Measurements from ENCODE around the gene PITX2. TPM values are rescaled to one million over a fixed set of nuclear protein-coding genes. Genes with fewer than 3 reads are reported as not detected.

PITX2 gene
- total and polyA plus RNA-seq, 2 of the 13 experiments (the other 11 are each of a cell fraction or from before 2014, with no cell fraction given): not detected

DNA sequence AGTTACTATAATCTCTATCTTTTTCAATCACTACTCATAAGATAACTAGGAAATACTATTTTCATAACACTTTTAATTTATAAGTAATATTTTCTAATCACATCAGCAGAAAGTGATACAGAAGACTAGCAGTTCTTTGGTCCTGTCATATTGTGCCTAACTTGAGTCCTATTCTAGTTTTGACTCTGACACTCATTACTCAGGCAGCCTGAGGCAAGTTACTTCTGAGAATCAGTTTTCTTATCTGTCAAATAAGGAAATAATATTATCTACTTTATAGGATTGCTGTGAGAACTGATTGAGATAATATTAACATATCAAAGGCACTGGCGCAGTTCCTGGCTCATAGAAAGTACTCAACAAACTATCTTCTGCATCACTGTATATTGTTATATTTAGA is 17.8 kb downstream of the PITX2 start:
- Histone ChIP-seq H4K20me1 (ENCODE audit: insufficient read depth, low read length) (no peaks in the 10 kb centered on the region), H3K27ac (ENCODE audit: extremely low read length, insufficient read depth, low read length) (no peak overlapping the region), H3K9ac (ENCODE audit: insufficient read depth, low read depth, low read length) (no peak overlapping the region), H3K79me2 (ENCODE audit: insufficient read depth, low read length) (no peaks in the 10 kb centered on the region), H3K9me3 (ENCODE audit: low read length) (no peaks in the 10 kb centered on the region), H3K4me3 (replicated peaks in 1 of 3; ENCODE audit: insufficient read depth in 1 of 3, low read depth in 2 of 3, low read length in 3 of 3) (no peak overlapping the region), H3K4me1 (ENCODE audit: insufficient read depth, low read length) (no peaks in the 10 kb centered on the region), H3K4me2 (ENCODE audit: low read depth, low read length) (no peak overlapping the region), H3K36me3 (replicated peaks in 1 of 2; ENCODE audit: control insufficient read depth in 1 of 2, insufficient read depth in 2 of 2, low read length in 2 of 2) (no peaks in the 10 kb centered on the region), H2AFZ (ENCODE audit: low read length) (no peak overlapping the region), H3K27me3 (ENCODE audit: control insufficient read depth in 1 of 2, insufficient read depth in 2 of 2, low read length in 2 of 2) (peaks cover 0 to 5% of the 10 kb centered on the region in 2 experiments; a peak in 2 of 5 replicates)
- ChIA-PET POLR2A (no interaction called here), CTCF (ENCODE audit: low intra/inter-chr PET ratio, low total read pairs) (no interaction called here)
- no peak for FAIRE-seq
- DNase-seq (ENCODE audit: low spot score): no peak
- 55% methylated on average over 1 of the region's 1 CpG for WGBS (ENCODE audit: low lambda C conversion rate)
- ATAC-seq: no peak
- in situ Hi-C loops (cut with HindIII; ENCODE audit: extremely low pct_ligation_motif_present, low pct_unique_long_range_greater_than_20kb) (no loop called here), intact Hi-C loops (cut with micrococcal nuclease; ENCODE audit: unreplicated experiment) (no loop called here)
- TF ChIP-seq SAP130 (CRISPR knock-in tag; IDR thresholded peaks at IDR 0.05; ENCODE audit: low read depth) (no peak), TCF12 (IDR thresholded peaks at IDR 0.05) (no peak), TCF12 (CRISPR knock-in tag; IDR thresholded peaks at IDR 0.05) (no peak), PHF5A (CRISPR knock-in tag; IDR thresholded peaks at IDR 0.05; ENCODE audit: low read depth, unreplicated experiment) (no peak), ZNF121 (CRISPR knock-in tag; IDR thresholded peaks at IDR 0.05) (no peak), ZNF709 (CRISPR knock-in tag; IDR thresholded peaks at IDR 0.05) (no peak), ZNF350 (CRISPR knock-in tag; IDR thresholded peaks at IDR 0.05; ENCODE audit: borderline replicate concordance, low read depth) (no peak), TBX3 (IDR thresholded peaks at IDR 0.05; ENCODE audit: borderline replicate concordance) (no peak), KDM4B (CRISPR knock-in tag; IDR thresholded peaks at IDR 0.05) (no peak)
- TF ChIP-seq, protein P1, sequence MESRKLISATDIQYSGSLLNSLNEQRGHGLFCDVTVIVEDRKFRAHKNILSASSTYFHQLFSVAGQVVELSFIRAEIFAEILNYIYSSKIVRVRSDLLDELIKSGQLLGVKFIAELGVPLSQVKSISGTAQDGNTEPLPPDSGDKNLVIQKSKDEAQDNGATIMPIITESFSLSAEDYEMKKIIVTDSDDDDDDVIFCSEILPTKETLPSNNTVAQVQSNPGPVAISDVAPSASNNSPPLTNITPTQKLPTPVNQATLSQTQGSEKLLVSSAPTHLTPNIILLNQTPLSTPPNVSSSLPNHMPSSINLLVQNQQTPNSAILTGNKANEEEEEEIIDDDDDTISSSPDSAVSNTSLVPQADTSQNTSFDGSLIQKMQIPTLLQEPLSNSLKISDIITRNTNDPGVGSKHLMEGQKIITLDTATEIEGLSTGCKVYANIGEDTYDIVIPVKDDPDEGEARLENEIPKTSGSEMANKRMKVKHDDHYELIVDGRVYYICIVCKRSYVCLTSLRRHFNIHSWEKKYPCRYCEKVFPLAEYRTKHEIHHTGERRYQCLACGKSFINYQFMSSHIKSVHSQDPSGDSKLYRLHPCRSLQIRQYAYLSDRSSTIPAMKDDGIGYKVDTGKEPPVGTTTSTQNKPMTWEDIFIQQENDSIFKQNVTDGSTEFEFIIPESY (CRISPR knock-in tag; IDR thresholded peaks at IDR 0.05): no peak
- TF ChIP-seq, protein P2, sequence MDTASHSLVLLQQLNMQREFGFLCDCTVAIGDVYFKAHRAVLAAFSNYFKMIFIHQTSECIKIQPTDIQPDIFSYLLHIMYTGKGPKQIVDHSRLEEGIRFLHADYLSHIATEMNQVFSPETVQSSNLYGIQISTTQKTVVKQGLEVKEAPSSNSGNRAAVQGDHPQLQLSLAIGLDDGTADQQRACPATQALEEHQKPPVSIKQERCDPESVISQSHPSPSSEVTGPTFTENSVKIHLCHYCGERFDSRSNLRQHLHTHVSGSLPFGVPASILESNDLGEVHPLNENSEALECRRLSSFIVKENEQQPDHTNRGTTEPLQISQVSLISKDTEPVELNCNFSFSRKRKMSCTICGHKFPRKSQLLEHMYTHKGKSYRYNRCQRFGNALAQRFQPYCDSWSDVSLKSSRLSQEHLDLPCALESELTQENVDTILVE (CRISPR knock-in tag; IDR thresholded peaks at IDR 0.05): no peak
- TF ChIP-seq, protein P3, sequence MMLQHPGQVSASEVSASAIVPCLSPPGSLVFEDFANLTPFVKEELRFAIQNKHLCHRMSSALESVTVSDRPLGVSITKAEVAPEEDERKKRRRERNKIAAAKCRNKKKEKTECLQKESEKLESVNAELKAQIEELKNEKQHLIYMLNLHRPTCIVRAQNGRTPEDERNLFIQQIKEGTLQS (CRISPR knock-in tag; IDR thresholded peaks at IDR 0.05): no peak
- TF ChIP-seq, protein P4, sequence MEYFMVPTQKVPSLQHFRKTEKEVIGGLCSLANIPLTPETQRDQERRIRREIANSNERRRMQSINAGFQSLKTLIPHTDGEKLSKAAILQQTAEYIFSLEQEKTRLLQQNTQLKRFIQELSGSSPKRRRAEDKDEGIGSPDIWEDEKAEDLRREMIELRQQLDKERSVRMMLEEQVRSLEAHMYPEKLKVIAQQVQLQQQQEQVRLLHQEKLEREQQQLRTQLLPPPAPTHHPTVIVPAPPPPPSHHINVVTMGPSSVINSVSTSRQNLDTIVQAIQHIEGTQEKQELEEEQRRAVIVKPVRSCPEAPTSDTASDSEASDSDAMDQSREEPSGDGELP (IDR thresholded peaks at IDR 0.05; ENCODE audit: borderline replicate concordance, low read depth): no peak
- TF ChIP-seq, protein P5, sequence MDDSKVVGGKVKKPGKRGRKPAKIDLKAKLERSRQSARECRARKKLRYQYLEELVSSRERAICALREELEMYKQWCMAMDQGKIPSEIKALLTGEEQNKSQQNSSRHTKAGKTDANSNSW (CRISPR knock-in tag; IDR thresholded peaks at IDR 0.05; ENCODE audit: borderline replicate concordance): no peak
- no TSS peak for BruUV-seq (replicated peaks)
